Hepatocyte (in vitro differentiated cells): ENCODE results near the gene HSDL2.

ENCODE experiments used
- CTCF ChIP-seq: fragments of 200-600 bp; sonication (generic); IDR thresholded peaks from 2 replicates; pipeline ENCODE4 v1.5.1; 2016; ENCODE audit warnings: antibody characterized with exemption, mild to moderate bottlenecking; ENCODE audit not compliant: poor library complexity
- EZH2 ChIP-seq: fragments of 200-600 bp; sonication (generic); IDR thresholded peaks from 2 replicates; pipeline ENCODE4 v1.6.1; 2016; ENCODE audit warnings: antibody characterized with exemption, mild to moderate bottlenecking, borderline replicate concordance

- no peak for TF ChIP-seq CTCF
- TF ChIP-seq EZH2, result no peak
Observed at GRCh38 chr9:112493393-112494137, 113.7 kb downstream of the HSDL2 start.
